A375 (cell line): ENCODE results near the gene TTC12. TPM values are rescaled to one million over a fixed set of nuclear protein-coding genes. Genes with fewer than 3 reads are reported as not detected.

ENCODE experiments used
- total RNA-seq: library from RNA; depleted of rRNA; stranded (reverse); fragments of >200 nt; shearing (Covaris generic); gene quantifications from 2 replicates; pipeline ENCODE4 v1.2.3, GENCODE V29; 2014; rRNA removed

Gene TTC12
- 16.9 and 26.8 TPM in 2 replicates for total RNA-seq

DNA sequence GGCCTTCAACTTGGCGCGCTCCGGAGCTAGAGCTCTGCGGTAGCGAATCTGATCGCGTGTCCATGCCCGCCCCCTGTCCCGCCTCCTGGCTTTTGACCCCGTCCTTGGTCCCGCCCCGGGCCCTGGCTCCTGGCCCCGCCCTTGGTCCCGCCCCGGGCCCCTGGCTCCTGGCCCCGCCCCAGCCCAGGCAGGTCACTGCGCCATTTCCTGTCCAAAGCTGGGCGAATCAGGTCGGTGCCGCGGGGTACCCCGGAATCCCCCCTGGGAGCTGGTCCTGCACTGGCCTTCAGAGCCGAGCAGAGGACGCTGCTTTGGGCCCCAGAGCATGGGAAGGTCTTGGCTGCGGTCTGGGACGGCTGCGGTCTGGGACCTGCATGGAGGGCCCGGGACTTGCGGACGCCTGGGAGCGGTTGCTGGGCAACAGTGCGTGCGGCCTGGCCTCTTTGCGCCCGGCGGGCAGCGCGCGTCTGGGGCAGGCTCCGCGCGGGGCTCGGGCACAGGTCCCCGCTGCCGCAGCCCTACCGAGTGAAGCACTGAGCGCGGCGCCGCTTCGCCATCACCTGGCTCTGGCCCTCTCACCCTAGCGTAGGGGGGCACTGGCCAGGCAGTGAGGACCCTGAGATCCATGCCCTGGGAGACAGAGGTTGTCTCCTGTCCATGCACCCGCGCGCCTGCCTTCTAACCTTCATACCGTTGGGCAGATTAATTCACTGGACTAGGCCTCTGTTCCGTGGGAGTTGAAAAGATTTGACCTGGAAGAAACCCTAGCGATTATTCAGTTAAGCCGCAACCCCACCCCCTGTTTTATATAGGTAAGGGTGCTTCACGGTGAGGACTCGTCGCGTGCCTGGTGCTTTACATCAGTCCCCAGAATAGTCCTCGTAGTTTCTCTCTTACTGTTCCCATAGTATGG is at the start of gene TTC12:
TTC12 (plus strand) TSS at position 195 of the 913 bp plus-strand sequence. CDS start 1,675 bp downstream, outside the sequence.

DNA sequence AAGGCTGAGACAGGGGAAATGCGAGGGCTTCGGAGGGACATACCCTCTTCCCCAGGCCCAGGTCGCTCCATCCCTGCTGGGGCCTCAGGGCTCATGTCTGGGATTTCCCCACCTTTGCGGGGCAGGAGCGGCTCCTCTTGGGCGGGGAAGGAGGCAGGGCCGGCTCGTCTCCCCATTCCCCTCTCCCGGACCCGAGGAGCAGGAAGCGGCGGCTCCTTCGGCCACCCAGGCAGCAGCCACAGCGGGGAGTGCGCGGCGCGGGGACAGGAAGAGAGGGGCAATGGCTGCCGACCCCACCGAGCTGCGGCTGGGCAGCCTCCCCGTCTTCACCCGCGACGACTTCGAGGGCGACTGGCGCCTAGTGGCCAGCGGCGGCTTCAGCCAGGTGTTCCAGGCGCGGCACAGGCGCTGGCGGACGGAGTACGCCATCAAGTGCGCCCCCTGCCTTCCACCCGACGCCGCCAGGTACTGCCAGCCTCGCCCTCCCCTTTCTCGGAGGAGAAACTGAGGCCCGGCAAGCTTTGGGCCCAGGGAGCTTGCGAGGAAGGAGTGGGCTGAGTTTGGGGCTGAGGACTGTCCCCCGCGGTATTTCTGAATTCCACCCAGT is 73.3 kb downstream of the TTC12 start, which contains the start of gene ANKK1:
ANKK1 (plus strand) TSS at position 175 of the 607 bp plus-strand sequence; CDS start at position 281, 106 bp downstream.

Other genes starting within 250 kb of the TTC12 start
- 0.26 and 0.27 TPM in 2 replicates for gene ANKK1, start 73.2 kb downstream of the TTC12 start, total RNA-seq
- 1.1 and 1.8 TPM in 2 replicates for gene DRD2, start 160.8 kb downstream of the TTC12 start, total RNA-seq